ENCODE data around the gene ZNF581.

GRCh38 chr19:55675661-55676354 lies 32.4 kb downstream of the ZNF581 start:
- TF ChIP-seq CTCF (IDR thresholded peaks at IDR 0.05) (no peak), POLR2AphosphoS5 (IDR thresholded peaks at IDR 0.05; ENCODE audit: low read depth, low read length) (no peak), REST (IDR thresholded peaks at IDR 0.05; ENCODE audit: insufficient read depth in 1 of 2, low read depth in 2 of 2, low read length in 1 of 2) (no peak), TCF7L2 (IDR thresholded peaks at IDR 0.05; ENCODE audit: low read depth, low read length) (no peak), SIN3A (IDR thresholded peaks at IDR 0.05; ENCODE audit: borderline replicate concordance, insufficient read depth, low read depth, low read length) (no peak)
